Tibial artery (tissue), 4 donors: ENCODE measurements around the gene CDRT4.

Experiments used
- DNase-seq, 2 donors: peaks; one replicate each; pipeline ENCODE4 v3.0.0-alpha.2; 2019
- H3K27ac ChIP-seq, 2 donors: fragments of 200-600 bp; sonication (generic) in 1 of 2; 1 replicate in 1 of 2; 2 replicates in 1 of 2; pipeline ENCODE4 v1.5.1; 2018 to 2019; ENCODE audit warnings: mild to moderate bottlenecking in 1 of 2
- H3K27me3 ChIP-seq, 2 donors: fragments of 200-600 bp; sonication (generic) in 1 of 2; one replicate each; pipeline versions ENCODE4 v1.5.1 to v1.6.0; 2016 to 2019
- H3K36me3 ChIP-seq, 3 donors: fragments of 200-600 bp; sonication (generic) in 2 of 3; one replicate each; pipeline ENCODE4 v1.5.1; 2016 to 2019; ENCODE audit warnings: mild to moderate bottlenecking in 2 of 3
- H3K4me1 ChIP-seq, 4 donors: fragments of 200-600 bp; sonication (generic) in 2 of 4; 1 replicate in 3 of 4; 2 replicates in 1 of 4; pipeline ENCODE4 v1.5.1; 2016 to 2019
- H3K4me3 ChIP-seq, 2 donors: fragments of 200-600 bp; sonication (generic) in 1 of 2; 1 replicate in 1 of 2; 2 replicates in 1 of 2; pipeline ENCODE4 v1.5.1; 2018 to 2019; ENCODE audit warnings: mild to moderate bottlenecking in 2 of 2
- H3K9me3 ChIP-seq, 3 donors: fragments of 200-600 bp; sonication (generic) in 1 of 3; one replicate each; pipeline ENCODE4 v1.5.1; 2016 to 2019
- intact Hi-C: fragments of 100-400 bp; cut with DNase I; formaldehyde crosslinking; loops from one replicate; pipeline ENCODE4 v1.15.0; 2023; ENCODE audit warnings: low total_unique reads
- TF ChIP-seq, protein P1 (sequence below), 2 experiments: fragments of 200-600 bp in 1 of 2; fragments of 450-650 bp in 1 of 2; IDR thresholded peaks; one replicate each; pipeline ENCODE4 v1.5.1; 2017 to 2019; ENCODE audit warnings: antibody characterized with exemption in 2 of 2, mild to moderate bottlenecking in 1 of 2, moderate library complexity in 1 of 2

The CDRT4 gene

DNA sequence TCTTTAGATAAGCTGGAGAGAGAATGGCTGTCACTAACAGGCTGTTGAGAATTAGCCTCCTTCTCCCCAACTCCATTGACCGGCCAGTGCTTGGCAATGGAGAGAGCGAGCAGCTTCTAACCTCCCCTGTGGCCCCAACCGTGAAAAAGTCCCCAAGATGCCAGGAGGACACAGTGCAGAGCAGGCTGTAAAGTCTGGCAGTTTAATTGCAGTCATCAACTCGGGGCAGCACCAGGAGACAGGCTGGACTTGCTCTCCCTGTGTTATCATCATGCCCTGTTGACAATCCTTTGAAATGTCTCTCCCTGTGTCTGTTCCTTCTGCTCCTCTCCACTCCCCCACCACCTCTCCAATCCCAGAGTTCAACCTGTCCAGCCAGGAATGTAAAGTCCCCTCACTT lies 705 bp upstream of the CDRT4 start:
- H3K9me3 ChIP-seq, result no peaks in the 10 kb centered on the region
- no peak for DNase-seq
- H3K4me1 ChIP-seq, result peaks cover 0 to 29% (median 16%) of the 10 kb centered on the region in 4 donors
- TF ChIP-seq, protein P1, sequence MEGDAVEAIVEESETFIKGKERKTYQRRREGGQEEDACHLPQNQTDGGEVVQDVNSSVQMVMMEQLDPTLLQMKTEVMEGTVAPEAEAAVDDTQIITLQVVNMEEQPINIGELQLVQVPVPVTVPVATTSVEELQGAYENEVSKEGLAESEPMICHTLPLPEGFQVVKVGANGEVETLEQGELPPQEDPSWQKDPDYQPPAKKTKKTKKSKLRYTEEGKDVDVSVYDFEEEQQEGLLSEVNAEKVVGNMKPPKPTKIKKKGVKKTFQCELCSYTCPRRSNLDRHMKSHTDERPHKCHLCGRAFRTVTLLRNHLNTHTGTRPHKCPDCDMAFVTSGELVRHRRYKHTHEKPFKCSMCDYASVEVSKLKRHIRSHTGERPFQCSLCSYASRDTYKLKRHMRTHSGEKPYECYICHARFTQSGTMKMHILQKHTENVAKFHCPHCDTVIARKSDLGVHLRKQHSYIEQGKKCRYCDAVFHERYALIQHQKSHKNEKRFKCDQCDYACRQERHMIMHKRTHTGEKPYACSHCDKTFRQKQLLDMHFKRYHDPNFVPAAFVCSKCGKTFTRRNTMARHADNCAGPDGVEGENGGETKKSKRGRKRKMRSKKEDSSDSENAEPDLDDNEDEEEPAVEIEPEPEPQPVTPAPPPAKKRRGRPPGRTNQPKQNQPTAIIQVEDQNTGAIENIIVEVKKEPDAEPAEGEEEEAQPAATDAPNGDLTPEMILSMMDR (IDR thresholded peaks at IDR 0.05), result no peak
- H3K27me3 ChIP-seq, result no peaks in the 10 kb centered on the region
- no peak overlapping the region for H3K27ac ChIP-seq
- no peaks in the 10 kb centered on the region for H3K36me3 ChIP-seq
- intact Hi-C loops, result no loop called here
- no peak overlapping the region for H3K4me3 ChIP-seq

GRCh38 chr17:15466131-15466530 lies 1.3 kb downstream of the CDRT4 start:
- intact Hi-C loops, result no loop called here
- H3K27ac ChIP-seq, result no peak overlapping the region
- H3K27me3 ChIP-seq, result no peaks in the 10 kb centered on the region
- H3K9me3 ChIP-seq, result no peaks in the 10 kb centered on the region
- no peaks in the 10 kb centered on the region for H3K36me3 ChIP-seq
- H3K4me1 ChIP-seq, result peaks cover 0 to 37% (median 22%) of the 10 kb centered on the region in 4 donors
- H3K4me3 ChIP-seq, result no peak overlapping the region
- DNase-seq, result no peak
- TF ChIP-seq, protein P1 (IDR thresholded peaks at IDR 0.05), result no peak

DNA sequence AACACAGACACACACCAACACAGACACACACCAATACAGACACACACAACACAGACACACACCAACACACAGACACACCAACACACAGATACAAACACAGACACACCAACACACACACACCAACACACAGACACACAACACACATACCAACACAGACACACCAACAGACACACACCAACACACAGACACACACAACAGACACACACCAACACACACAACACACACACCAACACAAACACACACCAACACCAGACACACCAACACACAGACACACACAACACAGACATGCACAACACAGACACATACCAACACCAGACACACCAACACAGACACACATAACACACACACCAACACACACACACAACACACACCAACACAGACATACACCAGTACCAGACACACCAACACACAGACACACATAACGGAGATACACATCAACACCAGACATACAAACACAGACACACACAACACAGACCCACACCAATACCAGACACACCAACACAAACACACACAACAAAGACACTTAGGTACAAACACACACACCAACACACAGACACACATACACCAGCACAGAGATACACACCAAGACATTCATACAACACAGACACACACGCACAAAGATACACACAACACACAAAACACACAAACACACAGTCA lies 2.2 kb downstream of the CDRT4 start:
- Histone ChIP-seq H3K4me3 (no peak overlapping the region), H3K4me1 (peaks cover 0 to 37% (median 22%) of the 10 kb centered on the region in 4 donors), H3K27ac (no peak overlapping the region), H3K27me3 (no peaks in the 10 kb centered on the region), H3K9me3 (no peaks in the 10 kb centered on the region), H3K36me3 (no peaks in the 10 kb centered on the region)
- intact Hi-C loops, result no loop called here
- TF ChIP-seq, protein P1 (IDR thresholded peaks at IDR 0.05), result no peak
- no peak for DNase-seq

GRCh38 chr17:15464231-15464985 lies 3.0 kb downstream of the CDRT4 start:
- no peaks in the 10 kb centered on the region for H3K36me3 ChIP-seq
- H3K27ac ChIP-seq, result peak overlapping the region; percentile 51 to 63
- intact Hi-C loops, result no loop called here
- no peaks in the 10 kb centered on the region for H3K9me3 ChIP-seq
- no peak overlapping the region for H3K4me3 ChIP-seq
- peaks cover 0 to 30% (median 21%) of the 10 kb centered on the region in 4 donors for H3K4me1 ChIP-seq
- DNase-seq, result no peak
- H3K27me3 ChIP-seq, result no peaks in the 10 kb centered on the region
- TF ChIP-seq, protein P1 (IDR thresholded peaks at IDR 0.05), result no peak

DNA sequence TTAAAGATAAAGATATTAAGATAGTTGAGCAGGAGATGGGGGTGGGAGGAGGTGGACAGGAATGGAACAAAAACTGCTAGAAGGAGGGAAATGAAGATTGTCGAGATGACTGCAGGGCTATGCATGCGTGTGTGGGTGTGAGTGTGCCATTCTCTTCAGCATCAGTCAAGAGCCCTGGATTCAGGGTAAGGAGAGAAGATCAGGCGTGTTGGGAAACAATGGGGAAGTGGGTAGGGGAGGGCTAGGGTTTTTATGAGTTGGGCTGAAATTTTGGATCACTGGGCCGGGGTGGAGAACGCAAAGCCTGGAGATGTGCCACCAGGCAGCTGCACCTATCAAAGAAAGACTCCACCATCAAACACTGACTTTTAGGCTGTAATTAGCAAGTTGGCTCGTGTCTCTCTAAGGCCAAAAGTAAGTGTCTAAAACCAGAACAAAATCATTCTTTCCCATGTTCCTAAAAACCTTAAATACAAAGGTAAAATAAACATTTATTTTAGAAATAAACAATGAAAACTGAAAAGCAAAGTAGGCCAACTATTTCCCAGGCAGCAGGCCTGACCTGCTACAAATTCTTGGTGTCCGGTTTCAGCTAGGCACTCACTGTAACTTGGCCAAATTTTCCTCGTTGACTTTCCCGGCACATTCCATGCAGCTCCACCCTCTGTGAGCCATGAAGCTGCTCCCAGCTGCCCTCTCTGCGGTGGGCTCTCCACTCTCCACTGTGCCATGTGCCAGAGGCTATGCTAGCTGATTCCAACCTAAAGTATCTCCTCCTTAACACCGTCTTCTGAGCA lies 4.2 kb downstream of the CDRT4 start:
- intact Hi-C loops, result no loop called here
- TF ChIP-seq, protein P1 (IDR thresholded peaks at IDR 0.05), result no peak
- Histone ChIP-seq H3K27me3 (no peaks in the 10 kb centered on the region), H3K4me3 (no peak overlapping the region), H3K4me1 (peaks cover 0 to 32% (median 25%) of the 10 kb centered on the region in 4 donors), H3K9me3 (no peaks in the 10 kb centered on the region), H3K36me3 (no peaks in the 10 kb centered on the region), H3K27ac (peak overlapping the region; percentile 51 to 63)
- peak; percentile 45 to 78 for DNase-seq
